ENCODE measurements around the gene VEZT. TPM values are rescaled to one million over a fixed set of nuclear protein-coding genes. Genes with fewer than 3 reads are reported as not detected.

The VEZT gene, protein sequence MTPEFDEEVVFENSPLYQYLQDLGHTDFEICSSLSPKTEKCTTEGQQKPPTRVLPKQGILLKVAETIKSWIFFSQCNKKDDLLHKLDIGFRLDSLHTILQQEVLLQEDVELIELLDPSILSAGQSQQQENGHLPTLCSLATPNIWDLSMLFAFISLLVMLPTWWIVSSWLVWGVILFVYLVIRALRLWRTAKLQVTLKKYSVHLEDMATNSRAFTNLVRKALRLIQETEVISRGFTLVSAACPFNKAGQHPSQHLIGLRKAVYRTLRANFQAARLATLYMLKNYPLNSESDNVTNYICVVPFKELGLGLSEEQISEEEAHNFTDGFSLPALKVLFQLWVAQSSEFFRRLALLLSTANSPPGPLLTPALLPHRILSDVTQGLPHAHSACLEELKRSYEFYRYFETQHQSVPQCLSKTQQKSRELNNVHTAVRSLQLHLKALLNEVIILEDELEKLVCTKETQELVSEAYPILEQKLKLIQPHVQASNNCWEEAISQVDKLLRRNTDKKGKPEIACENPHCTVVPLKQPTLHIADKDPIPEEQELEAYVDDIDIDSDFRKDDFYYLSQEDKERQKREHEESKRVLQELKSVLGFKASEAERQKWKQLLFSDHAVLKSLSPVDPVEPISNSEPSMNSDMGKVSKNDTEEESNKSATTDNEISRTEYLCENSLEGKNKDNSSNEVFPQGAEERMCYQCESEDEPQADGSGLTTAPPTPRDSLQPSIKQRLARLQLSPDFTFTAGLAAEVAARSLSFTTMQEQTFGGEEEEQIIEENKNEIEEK
- 10 to 100 TPM; 27.7 to 82.0 (median 45.3) TPM for total RNA-seq

DNA sequence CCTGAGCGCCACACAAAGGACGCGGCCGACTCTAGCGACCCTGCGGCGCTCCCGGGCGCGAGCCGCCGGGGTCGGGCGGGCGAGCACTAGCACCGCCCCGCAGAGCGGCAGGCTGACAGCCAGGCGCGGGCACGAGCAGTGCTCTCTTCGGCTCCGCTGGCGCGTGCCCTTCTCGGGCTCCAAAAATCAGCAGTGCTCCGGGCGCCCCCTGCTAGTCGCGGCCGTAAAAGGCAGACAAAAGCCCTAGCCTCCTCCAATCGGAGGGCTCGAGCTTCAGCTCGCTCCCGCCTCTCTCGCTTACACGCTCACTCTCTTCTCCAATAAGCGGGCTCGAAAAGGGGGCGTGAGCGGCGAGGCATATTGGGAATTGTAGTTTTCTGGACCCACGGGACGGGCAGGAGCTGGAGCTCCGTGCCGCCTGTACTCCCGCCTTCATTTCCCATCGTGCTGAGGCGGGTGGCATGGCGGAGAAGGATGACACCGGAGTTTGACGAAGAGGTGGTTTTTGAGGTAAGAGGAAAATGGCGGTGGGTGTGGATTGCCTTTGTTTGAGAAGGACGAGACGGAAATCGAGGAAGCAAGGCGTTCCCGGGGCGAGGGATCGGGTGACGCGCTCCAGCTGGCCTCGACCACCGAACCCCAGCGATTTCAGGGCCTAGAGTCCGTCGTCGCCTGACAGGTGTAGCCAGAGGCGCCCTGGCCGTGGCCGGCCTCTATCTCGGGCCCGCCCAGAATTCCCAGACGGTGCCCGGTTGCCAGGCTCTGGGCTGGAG lies at the start of gene VEZT, which contains the start of gene FGD6:
VEZT (plus strand) TSS at position 431 of the 773 bp plus-strand sequence; CDS start at position 475, 44 bp downstream.
FGD6 (minus strand) TSS at position 91 of the 773 bp plus-strand sequence. CDS start 227 bp downstream, outside the sequence.
- TF ChIP-seq POLR2A (IDR thresholded peaks at IDR 0.05) = peak in 3 of 4 donors; percentile 53 to 78 (median 75)
- TF ChIP-seq, protein P1, sequence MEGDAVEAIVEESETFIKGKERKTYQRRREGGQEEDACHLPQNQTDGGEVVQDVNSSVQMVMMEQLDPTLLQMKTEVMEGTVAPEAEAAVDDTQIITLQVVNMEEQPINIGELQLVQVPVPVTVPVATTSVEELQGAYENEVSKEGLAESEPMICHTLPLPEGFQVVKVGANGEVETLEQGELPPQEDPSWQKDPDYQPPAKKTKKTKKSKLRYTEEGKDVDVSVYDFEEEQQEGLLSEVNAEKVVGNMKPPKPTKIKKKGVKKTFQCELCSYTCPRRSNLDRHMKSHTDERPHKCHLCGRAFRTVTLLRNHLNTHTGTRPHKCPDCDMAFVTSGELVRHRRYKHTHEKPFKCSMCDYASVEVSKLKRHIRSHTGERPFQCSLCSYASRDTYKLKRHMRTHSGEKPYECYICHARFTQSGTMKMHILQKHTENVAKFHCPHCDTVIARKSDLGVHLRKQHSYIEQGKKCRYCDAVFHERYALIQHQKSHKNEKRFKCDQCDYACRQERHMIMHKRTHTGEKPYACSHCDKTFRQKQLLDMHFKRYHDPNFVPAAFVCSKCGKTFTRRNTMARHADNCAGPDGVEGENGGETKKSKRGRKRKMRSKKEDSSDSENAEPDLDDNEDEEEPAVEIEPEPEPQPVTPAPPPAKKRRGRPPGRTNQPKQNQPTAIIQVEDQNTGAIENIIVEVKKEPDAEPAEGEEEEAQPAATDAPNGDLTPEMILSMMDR (IDR thresholded peaks at IDR 0.05) = peak; percentile 38 to 70 (median 64)
- Histone ChIP-seq H3K36me3 (no peaks in the 10 kb centered on the region), H3K4me3 (peak within 1 kb of the TSS; percentile 61 to 86 (median 76)), H3K4me1 (peaks cover 0 to 77% (median 23%) of the 10 kb centered on the region in 3 donors), H3K27ac (peak within 1 kb of the TSS; percentile 97 to 99 (median 98)), H3K27me3 (no peaks in the 10 kb centered on the region), H3K9me3 (no peaks in the 10 kb centered on the region)
- intact Hi-C loops (cut with DNase I) = loop anchor here (5.0 kb wide), 1 partner anchor 100 kb away; no protein-coding TSS in a partner anchor
- peak; percentile 90 for DNase-seq
- WGBS, 2 donors = 2% methylated on average over 16 of the region's 75 CpGs; no CpG with 5 or more reads in 1 of the 2 donors

DNA sequence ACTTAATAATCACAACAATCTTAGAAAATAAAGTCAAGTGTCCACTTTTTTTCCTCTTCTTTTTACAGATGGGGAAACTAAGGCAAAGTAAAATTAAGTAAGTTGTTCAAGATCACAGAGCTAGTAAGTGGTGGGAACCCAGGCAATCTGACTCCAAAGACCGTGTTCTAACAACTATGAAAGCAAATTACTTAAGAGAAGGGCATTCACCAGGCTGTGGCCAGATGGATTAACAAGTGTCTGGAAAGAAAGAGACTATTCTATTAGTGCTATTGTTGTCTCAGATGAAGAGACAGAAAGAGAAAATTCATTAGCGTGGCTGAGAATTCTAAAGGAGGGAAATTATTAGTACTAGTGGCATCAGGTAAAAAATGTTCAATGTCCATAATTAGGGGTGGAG lies 48.9 kb upstream of the VEZT start:
- H3K9me3 ChIP-seq = no peaks in the 10 kb centered on the region
- H3K4me1 ChIP-seq = peaks cover 0 to 26% (median 8%) of the 10 kb centered on the region in 3 donors
- no peak overlapping the region for H3K4me3 ChIP-seq
- TF ChIP-seq, protein P1 (IDR thresholded peaks at IDR 0.05) = no peak
- no peak for TF ChIP-seq POLR2A (IDR thresholded peaks at IDR 0.05)
- intact Hi-C loops (cut with DNase I) = no loop called here
- no peak for DNase-seq
- H3K36me3 ChIP-seq = peaks cover 0 to 33% (median 0%) of the 10 kb centered on the region in 3 donors
- WGBS, 2 donors = 68 to 70% methylated on average over 2 of the region's 2 CpGs
- H3K27me3 ChIP-seq = no peaks in the 10 kb centered on the region
- peak overlapping the region in 2 of 4 donors; percentile 14 to 42 for H3K27ac ChIP-seq

DNA sequence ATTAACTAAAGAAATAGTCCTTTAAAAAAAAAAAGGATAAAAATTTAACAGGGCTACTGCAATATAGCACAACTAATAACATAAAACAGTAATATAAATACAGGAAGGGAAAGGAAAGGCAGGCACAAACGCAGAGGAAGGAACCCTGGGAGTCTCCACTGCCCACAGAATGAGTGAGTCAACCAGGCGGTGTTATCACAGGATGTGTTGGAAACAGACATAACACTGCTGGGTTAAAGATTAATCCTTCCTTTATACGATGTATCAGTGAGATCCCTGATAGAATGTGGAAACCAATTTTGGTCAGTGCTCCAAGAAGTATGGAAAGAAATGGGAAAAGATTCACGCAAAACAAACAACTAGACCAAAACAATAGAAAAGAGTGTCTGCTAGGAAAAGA lies 48.2 kb upstream of the VEZT start:
- no peak overlapping the region for H3K4me3 ChIP-seq
- intact Hi-C loops (cut with DNase I) = no loop called here
- H3K36me3 ChIP-seq = peaks cover 0 to 33% (median 0%) of the 10 kb centered on the region in 3 donors
- H3K9me3 ChIP-seq = no peaks in the 10 kb centered on the region
- no peak for DNase-seq
- H3K4me1 ChIP-seq = peaks cover 0 to 32% (median 11%) of the 10 kb centered on the region in 3 donors
- no peaks in the 10 kb centered on the region for H3K27me3 ChIP-seq
- H3K27ac ChIP-seq = peak overlapping the region in 2 of 4 donors; percentile 23 to 42
- no peak for TF ChIP-seq POLR2A (IDR thresholded peaks at IDR 0.05)
- TF ChIP-seq, protein P1 (IDR thresholded peaks at IDR 0.05) = no peak
- 34 to 36% methylated on average over 4 of the region's 4 CpGs for WGBS, 2 donors

DNA sequence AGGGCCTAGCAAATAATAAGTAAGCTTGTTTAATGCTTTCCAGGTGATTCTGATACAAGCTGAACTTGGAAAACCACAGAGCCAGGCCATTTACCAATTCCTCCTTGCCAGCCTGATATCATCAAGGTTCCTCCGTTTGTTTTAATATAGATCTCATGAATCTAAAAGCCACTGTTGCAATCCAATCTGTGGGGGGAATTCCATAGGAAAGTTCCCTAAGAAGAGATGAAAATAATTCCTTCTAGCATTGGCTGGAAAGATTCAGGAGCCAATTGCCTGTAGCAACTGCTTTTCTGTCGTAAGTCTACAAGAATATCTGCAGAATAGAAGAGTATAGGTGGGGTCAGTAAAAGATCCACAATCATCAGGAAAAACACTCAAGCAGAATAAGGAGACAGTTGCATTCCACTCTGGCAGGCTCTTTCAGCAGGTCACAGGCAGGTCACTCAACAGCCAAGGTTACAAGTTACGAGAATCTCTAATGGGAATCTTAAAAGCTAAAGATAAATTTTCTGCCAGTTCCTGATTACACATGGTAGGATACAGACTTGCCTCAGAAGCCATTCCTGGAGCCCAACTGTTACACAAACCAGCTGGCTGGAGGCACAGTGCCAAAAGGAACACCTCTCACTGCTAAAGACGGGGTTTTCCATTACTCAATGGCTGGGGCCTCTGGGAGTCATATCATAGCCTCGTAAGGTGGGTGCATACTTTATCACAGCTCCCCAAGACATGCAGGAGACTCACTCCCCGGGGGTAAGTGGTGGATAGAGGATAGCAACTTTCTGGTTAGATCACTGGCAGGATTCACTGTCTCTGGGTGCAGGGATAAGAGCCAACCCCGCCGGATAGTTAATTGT lies 44.0 kb upstream of the VEZT start:
- TF ChIP-seq POLR2A (IDR thresholded peaks at IDR 0.05) = no peak
- TF ChIP-seq, protein P1 (IDR thresholded peaks at IDR 0.05) = no peak
- Histone ChIP-seq H3K36me3 (peaks cover 0 to 33% (median 0%) of the 10 kb centered on the region in 3 donors), H3K27me3 (no peaks in the 10 kb centered on the region), H3K4me3 (no peak overlapping the region), H3K4me1 (peaks cover 0 to 48% (median 11%) of the 10 kb centered on the region in 3 donors), H3K9me3 (no peaks in the 10 kb centered on the region), H3K27ac (peak overlapping the region; percentile 27 to 66 (median 59))
- DNase-seq = no peak
- intact Hi-C loops (cut with DNase I) = no loop called here
- 17 to 26% methylated on average over 6 to 7 of the region's 8 CpGs for WGBS, 2 donors
